Peyer's patch (tissue), 4 donors: ENCODE data around the gene ACOT7.
"Not testable (repeated sequence)": the region's sequence is repeated elsewhere in the genome, so short reads cannot be mapped to it uniquely, and the experiment has no call there.

ENCODE experiments used
- CTCF ChIP-seq, 6 experiments: fragments of 450-650 bp in 4 of 6; fragments of 200-600 bp in 2 of 6; sonication (generic) in 1 of 6; IDR thresholded peaks; one replicate each; pipeline ENCODE4 v1.5.1; 2017 to 2019; ENCODE audit warnings: antibody characterized with exemption in 6 of 6, mild to moderate bottlenecking in 3 of 6, moderate library complexity in 1 of 6
- POLR2A ChIP-seq, 2 donors: fragments of 450-650 bp; IDR thresholded peaks; one replicate each; pipeline ENCODE4 v1.5.1; 2017; ENCODE audit warnings: antibody characterized with exemption in 2 of 2, mild to moderate bottlenecking in 2 of 2, moderate library complexity in 2 of 2

GRCh38 chr1:6372236-6372635 is 21.3 kb downstream of the ACOT7 start:
- TF ChIP-seq POLR2A, CTCF (IDR thresholded peaks at IDR 0.05): not testable (repeated sequence)
